Lung (tissue), 12 donors: ENCODE data around the gene PSMD5. TPM values are rescaled to one million over a fixed set of nuclear protein-coding genes. Genes with fewer than 3 reads are reported as not detected.
A peak's percentile ranks its signal among the peaks of the same experiment; 100 is the strongest.

Source experiments
- ATAC-seq: fragments of 200-7000 bp; cut with Tn5 transposase; one replicate; pipeline ENCODE4 v1.9.1; 2020; ENCODE audit warnings: moderate number of reproducible peaks; ENCODE audit not compliant: insufficient read depth, low FRiP score
- DNase-seq, 3 donors: peaks; one replicate each; pipeline ENCODE4 v3.0.0-alpha.2; 2013 to 2017
- H3K27ac ChIP-seq, 2 donors: one replicate each; pipeline ENCODE4 v1.5.1; 2013; ENCODE audit warnings: mild to moderate bottlenecking in 2 of 2, moderate library complexity in 2 of 2, control low read depth in 1 of 2, inconsistent platforms in 1 of 2, low read depth in 1 of 2, low read length in 1 of 2
- H3K27me3 ChIP-seq, 3 donors: one replicate each; pipeline ENCODE4 v1.5.1; 2013; ENCODE audit warnings: low read length in 2 of 3; ENCODE audit not compliant: control insufficient read depth in 3 of 3, insufficient read depth in 3 of 3
- H3K36me3 ChIP-seq, 4 donors: one replicate each; pipeline ENCODE4 v1.5.1; 2013; ENCODE audit warnings: low read length in 4 of 4, mild to moderate bottlenecking in 1 of 4, moderate library complexity in 1 of 4; ENCODE audit not compliant: control insufficient read depth in 4 of 4, insufficient read depth in 4 of 4
- H3K4me1 ChIP-seq, 5 donors: one replicate each; pipeline ENCODE4 v1.5.1; 2013; ENCODE audit warnings: low read length in 5 of 5, mild to moderate bottlenecking in 2 of 5, moderate library complexity in 1 of 5; ENCODE audit not compliant: control insufficient read depth in 5 of 5, insufficient read depth in 5 of 5
- H3K4me3 ChIP-seq: one replicate; pipeline ENCODE4 v1.5.1; 2013; ENCODE audit warnings: mild to moderate bottlenecking, control low read depth, moderate library complexity
- H3K9ac ChIP-seq, 2 donors: one replicate each; pipeline ENCODE4 v1.5.1; 2013; ENCODE audit warnings: low read length in 2 of 2, control low read depth in 1 of 2; ENCODE audit not compliant: insufficient read depth in 1 of 2
- H3K9me3 ChIP-seq, 4 donors: one replicate each; pipeline ENCODE4 v1.5.1; 2013; ENCODE audit warnings: low read length in 3 of 4, mild to moderate bottlenecking in 1 of 4, moderate library complexity in 1 of 4; ENCODE audit not compliant: control insufficient read depth in 4 of 4, insufficient read depth in 3 of 4
- WGBS, 2 donors: extraction: QIAGEN DNeasy Blood & Tissue Kit; methylation state at CpG; one replicate each; pipeline ENCODE4 v1.1.7; 2013; 5-methylcytosine and 5-hydroxymethylcytosine counted together
- polyA plus RNA-seq, 2 donors: library from polyadenylated mRNA; stranded (reverse); fragments of 200-250 nt; gene quantifications; one replicate each; pipeline ENCODE4 v1.2.1, GENCODE V29; 2013
- total RNA-seq, 2 donors: library from RNA; depleted of rRNA in 1 of 2; stranded (reverse); fragments of >200 nt in 1 of 2; gene quantifications; one replicate each; pipeline ENCODE4 v1.2.1, GENCODE V29; 2014 to 2021
- TF ChIP-seq, protein P1 (sequence below): IDR thresholded peaks from 2 replicates; pipeline ENCODE4 v1.5.1; 2012; ENCODE audit warnings: mild to moderate bottlenecking; ENCODE audit errors: control extremely low read depth, extremely low read depth
- donor health status: control.
- donor health status: control.
- donor health status: Bipolar disorder and iron deficiency.
- donor health status: healthy.
- donor health status: DM: yes; HTN: yes; CAD: no.

The PSMD5 gene
- total and polyA plus RNA-seq, 4 donors: 14.9 to 66.0 (median 27.3) TPM

DNA sequence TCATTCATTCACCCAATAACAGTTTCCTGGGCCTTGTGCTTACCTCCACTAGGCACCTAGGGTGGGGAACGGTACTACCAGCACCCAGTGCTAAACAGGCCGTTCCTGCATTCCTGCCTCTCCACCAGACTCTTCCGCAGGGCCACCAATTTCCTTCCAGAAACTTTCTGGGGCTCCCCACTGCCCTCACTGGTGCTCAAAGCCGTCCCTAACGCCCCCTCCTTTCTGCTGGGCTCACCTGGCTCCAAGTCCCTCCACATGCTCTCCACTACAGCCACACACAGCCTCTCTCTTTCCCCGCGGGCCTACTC is 32.9 kb upstream of the PSMD5 start:
- no peak for DNase-seq
- Histone ChIP-seq H3K36me3 (peaks cover 0 to 8% (median 5%) of the 10 kb centered on the region in 4 donors), H3K9ac (no peak overlapping the region), H3K27ac (peak overlapping the region; percentile 67 to 81), H3K4me3 (no peak overlapping the region), H3K4me1 (peaks cover 0 to 22% (median 4%) of the 10 kb centered on the region in 5 donors), H3K9me3 (no peaks in the 10 kb centered on the region), H3K27me3 (no peaks in the 10 kb centered on the region)
- WGBS, 2 donors: 44 to 54% methylated on average over 7 of the region's 7 CpGs
- TF ChIP-seq, protein P1, sequence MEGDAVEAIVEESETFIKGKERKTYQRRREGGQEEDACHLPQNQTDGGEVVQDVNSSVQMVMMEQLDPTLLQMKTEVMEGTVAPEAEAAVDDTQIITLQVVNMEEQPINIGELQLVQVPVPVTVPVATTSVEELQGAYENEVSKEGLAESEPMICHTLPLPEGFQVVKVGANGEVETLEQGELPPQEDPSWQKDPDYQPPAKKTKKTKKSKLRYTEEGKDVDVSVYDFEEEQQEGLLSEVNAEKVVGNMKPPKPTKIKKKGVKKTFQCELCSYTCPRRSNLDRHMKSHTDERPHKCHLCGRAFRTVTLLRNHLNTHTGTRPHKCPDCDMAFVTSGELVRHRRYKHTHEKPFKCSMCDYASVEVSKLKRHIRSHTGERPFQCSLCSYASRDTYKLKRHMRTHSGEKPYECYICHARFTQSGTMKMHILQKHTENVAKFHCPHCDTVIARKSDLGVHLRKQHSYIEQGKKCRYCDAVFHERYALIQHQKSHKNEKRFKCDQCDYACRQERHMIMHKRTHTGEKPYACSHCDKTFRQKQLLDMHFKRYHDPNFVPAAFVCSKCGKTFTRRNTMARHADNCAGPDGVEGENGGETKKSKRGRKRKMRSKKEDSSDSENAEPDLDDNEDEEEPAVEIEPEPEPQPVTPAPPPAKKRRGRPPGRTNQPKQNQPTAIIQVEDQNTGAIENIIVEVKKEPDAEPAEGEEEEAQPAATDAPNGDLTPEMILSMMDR: no peak
- ATAC-seq: no peak

DNA sequence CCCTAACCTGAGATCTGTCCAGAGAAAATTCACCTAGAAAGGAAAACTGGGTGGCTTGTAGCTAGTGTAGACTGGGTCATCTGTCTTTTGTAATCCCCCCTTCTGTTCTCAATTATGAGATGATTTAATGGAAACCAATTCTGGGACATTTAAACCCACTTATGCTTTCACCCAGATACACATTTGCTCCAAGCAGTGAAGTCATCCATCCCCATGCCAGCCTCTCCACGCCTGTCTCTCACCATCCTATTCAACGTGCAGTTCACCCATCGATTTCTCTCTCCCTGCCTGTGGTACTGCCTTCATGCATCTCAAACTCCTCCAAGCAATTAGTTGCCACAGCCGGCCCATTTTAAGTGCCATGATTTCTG is 32.5 kb upstream of the PSMD5 start:
- ATAC-seq: no peak
- H3K27ac ChIP-seq: peak overlapping the region in 1 of 2 donors; percentile 81
- peaks cover 0 to 24% (median 4%) of the 10 kb centered on the region in 5 donors for H3K4me1 ChIP-seq
- no peak overlapping the region for H3K4me3 ChIP-seq
- DNase-seq: no peak
- 82 to 84% methylated on average over 4 of the region's 4 CpGs for WGBS, 2 donors
- H3K27me3 ChIP-seq: no peaks in the 10 kb centered on the region
- H3K9me3 ChIP-seq: no peaks in the 10 kb centered on the region
- H3K36me3 ChIP-seq: peaks cover 0 to 8% (median 5%) of the 10 kb centered on the region in 4 donors
- H3K9ac ChIP-seq: no peak overlapping the region
- TF ChIP-seq, protein P1: no peak

DNA sequence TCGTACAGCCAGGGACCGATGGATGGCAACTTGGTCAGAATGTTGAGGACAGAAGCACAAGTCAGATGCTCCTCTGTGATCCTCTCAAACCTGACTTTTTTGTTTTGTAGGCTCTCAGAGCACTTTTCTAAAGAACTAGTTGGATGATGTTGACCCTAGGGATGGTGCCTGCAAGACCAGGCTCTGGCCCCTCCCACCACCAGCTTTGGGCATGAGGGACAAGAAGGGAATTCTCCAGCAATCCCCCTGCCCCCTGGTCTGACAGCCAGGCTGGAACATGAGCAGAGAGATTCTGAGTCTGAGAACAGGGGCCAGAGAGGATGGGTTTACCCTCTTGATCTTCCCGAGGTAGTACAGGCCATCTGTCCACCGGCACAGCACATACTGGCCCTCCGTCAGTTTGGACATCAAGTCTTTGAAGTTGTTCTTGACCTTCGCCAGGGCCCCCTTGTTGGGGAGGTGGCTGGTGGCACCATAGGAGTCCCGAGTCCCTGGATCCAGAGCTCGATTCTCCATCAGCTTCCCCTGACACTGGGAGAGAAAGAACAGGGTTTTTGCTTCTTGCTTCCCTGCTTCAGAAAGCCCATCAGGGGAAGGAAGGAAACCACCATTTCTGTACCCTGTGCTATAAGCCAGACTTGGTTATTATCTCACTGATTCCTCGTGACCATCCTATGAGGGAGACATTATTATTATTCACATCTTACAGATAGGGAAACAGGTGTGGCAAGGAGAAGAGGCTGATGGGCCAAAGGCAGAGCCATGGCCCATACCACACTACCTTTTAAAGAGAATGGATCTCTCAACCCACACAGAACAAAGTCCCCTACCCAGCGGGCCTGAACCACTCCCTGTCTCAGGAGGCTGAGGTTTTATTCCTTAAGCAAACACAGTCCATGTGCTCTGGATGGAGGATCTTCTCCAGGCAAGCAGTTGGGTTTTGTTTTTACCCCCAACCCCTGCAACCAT is 31.8 kb upstream of the PSMD5 start:
- Histone ChIP-seq H3K27ac (no peak overlapping the region), H3K27me3 (no peaks in the 10 kb centered on the region), H3K36me3 (peaks cover 0 to 8% (median 5%) of the 10 kb centered on the region in 4 donors), H3K4me3 (no peak overlapping the region), H3K9ac (no peak overlapping the region), H3K9me3 (no peaks in the 10 kb centered on the region), H3K4me1 (peaks cover 0 to 30% (median 5%) of the 10 kb centered on the region in 5 donors)
- ATAC-seq (no peak), DNase-seq (no peak)
- WGBS, 2 donors: 94 to 95% methylated on average over 10 of the region's 10 CpGs
- TF ChIP-seq, protein P1: no peak
